SK-N-MC (cell line): Measurements from ENCODE around the gene TBC1D2B.

Experiments
- DNase-seq: peaks from one replicate; pipeline ENCODE4 v3.0.0-alpha.2; 2011; ENCODE audit warnings: low read depth, low spot score
- H3K27ac ChIP-seq: fragments of 200-600 bp; sonication (generic); 2 replicates; pipeline ENCODE4 v1.5.1; 2016; ENCODE audit warnings: mixed run types
- H3K36me3 ChIP-seq: fragments of 200-600 bp; sonication (generic); 2 replicates; pipeline ENCODE4 v1.6.1; 2017; ENCODE audit warnings: antibody characterized with exemption, low read length, mixed read lengths; ENCODE audit not compliant: insufficient read depth
- H3K4me3 ChIP-seq: fragments of 200-600 bp; sonication (generic); 2 replicates; pipeline ENCODE4 v1.5.1; 2016
- H3K9ac ChIP-seq: fragments of 200-600 bp; sonication (generic); 2 replicates; pipeline ENCODE4 v1.8.0; 2017; ENCODE audit warnings: mixed run types, mixed read lengths; ENCODE audit not compliant: insufficient read length
- H3K9me3 ChIP-seq: fragments of 200-600 bp; sonication (generic); 2 replicates; pipeline ENCODE4 v1.6.1; 2017; ENCODE audit warnings: low read depth, mild to moderate bottlenecking, antibody characterized with exemption, low read length, moderate library complexity, mixed read lengths
- EZH2 ChIP-seq: fragments of 200-600 bp; sonication (generic); IDR thresholded peaks from one replicate; pipeline ENCODE4 v1.6.1; 2017; ENCODE audit warnings: antibody characterized with exemption
- FOXP2 ChIP-seq: optimal IDR thresholded peaks from 2 replicates; pipeline ENCODE3; 2011; ENCODE audit warnings: mild to moderate bottlenecking, moderate library complexity; ENCODE audit not compliant: insufficient read depth; ENCODE audit errors: extremely low read length, control extremely low read depth
- POLR2AphosphoS5 ChIP-seq: IDR thresholded peaks from 2 replicates; pipeline ENCODE4 v1.6.1; 2012; ENCODE audit warnings: mild to moderate bottlenecking, low read depth, low read length, borderline replicate concordance

TBC1D2B gene

DNA sequence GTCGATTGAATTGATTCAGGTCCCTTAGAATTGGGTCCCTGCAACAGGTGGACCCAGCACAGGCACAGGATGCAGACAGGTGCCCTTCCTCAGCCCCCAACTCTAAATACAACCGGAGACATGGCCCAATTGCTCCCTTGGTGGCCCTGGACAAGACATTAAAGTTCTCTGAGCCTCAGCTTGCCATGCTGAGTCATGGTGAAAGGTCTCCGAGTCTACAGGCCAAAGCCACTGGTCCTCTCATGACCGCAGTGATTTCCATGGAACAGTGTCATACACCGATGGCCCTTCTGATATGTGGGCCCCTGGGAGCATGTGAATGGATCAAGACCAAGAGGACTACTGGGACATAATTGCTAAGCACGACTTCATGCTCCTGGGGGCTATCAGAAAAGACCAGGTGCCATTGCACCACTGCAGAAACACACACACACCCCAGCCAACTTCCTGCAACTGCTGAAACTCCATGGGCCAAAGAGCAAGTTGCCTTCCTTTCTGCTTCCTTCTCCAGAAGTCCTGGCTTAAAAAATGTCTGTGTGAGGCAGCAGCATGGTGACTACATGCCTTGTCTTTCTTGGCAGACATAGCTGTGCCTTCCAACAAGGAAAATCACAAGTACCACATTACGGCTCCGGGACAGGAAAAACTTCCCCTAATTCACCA is 38.8 kb downstream of the TBC1D2B start:
- H3K9ac ChIP-seq: no peak overlapping the region
- no peak for TF ChIP-seq EZH2
- no peak for TF ChIP-seq POLR2AphosphoS5
- H3K9me3 ChIP-seq: no peaks in the 10 kb centered on the region
- H3K36me3 ChIP-seq: peaks cover 75% of the 10 kb centered on the region
- no peak for DNase-seq
- H3K27ac ChIP-seq: no peak overlapping the region
- no peak overlapping the region for H3K4me3 ChIP-seq

- no peaks in the 10 kb centered on the region for H3K9me3 ChIP-seq
- no peak overlapping the region for H3K4me3 ChIP-seq
- H3K36me3 ChIP-seq: peaks cover 75% of the 10 kb centered on the region
- no peak overlapping the region for H3K27ac ChIP-seq
- no peak for DNase-seq
- no peak overlapping the region for H3K9ac ChIP-seq
- TF ChIP-seq POLR2AphosphoS5: no peak
- no peak for TF ChIP-seq EZH2
- no peak for TF ChIP-seq FOXP2
These were observed 39.7 kb downstream of the TBC1D2B start for GRCh38 chr15:78037779-78038305.

DNA sequence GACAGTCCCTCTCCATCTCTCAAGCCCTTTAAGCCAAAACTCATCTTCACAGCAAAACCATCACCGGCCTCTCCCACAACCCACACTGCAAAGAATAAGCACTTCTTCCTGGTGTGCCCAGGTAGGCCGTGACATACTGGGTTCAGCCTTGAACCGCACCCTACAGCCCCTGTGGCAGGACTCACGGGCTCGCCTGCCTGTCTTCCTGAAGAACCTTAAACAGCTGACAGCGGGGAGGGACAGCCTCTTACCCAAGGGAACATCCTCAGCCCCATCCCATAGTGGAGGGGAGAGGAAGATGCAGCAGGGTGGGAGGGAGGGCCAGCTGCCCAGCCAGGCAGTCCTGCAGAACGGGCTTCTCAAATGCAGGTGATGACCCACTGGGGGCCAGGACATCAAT is 40.2 kb downstream of the TBC1D2B start:
- Histone ChIP-seq H3K9ac (no peak overlapping the region), H3K27ac (no peak overlapping the region)
- TF ChIP-seq EZH2 (no peak), POLR2AphosphoS5 (no peak), FOXP2 (no peak)

DNA sequence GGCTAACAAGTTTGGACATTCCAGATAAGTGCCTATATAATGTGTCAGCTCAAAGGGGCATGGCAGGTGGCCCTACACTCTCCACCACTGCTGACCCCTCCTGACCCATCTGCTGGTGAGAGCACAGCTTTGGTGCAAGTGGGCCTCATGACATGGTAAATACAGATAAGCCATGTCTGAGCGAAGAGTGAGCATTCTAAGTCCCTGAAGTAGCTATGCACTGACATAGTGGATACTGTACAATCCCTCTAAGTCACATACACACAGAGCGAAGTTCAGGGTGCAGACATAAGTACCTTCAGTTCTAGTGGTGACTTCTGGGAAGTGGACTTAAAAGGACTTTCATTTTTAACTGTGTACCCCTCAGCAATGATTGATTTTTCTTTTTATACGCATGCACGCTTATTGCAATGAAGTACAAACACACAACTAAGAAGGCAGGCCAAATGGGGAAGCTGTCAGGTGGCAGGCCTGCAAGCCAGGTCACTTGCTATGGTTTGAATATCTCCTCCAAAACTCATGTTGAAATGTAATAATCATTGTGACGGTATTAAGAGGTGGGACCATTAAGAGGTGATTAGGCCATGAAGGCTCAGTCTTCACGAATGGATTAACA is 41.5 kb downstream of the TBC1D2B start:
- no peak for DNase-seq
- TF ChIP-seq POLR2AphosphoS5: no peak
- no peak for TF ChIP-seq FOXP2
- no peak for TF ChIP-seq EZH2

More for the DNA sequence above, 40.2 kb downstream of the TBC1D2B start:
- H3K4me3 ChIP-seq: no peak overlapping the region
- peaks cover 69% of the 10 kb centered on the region for H3K36me3 ChIP-seq
- DNase-seq: no peak
- H3K9me3 ChIP-seq: no peaks in the 10 kb centered on the region

DNA sequence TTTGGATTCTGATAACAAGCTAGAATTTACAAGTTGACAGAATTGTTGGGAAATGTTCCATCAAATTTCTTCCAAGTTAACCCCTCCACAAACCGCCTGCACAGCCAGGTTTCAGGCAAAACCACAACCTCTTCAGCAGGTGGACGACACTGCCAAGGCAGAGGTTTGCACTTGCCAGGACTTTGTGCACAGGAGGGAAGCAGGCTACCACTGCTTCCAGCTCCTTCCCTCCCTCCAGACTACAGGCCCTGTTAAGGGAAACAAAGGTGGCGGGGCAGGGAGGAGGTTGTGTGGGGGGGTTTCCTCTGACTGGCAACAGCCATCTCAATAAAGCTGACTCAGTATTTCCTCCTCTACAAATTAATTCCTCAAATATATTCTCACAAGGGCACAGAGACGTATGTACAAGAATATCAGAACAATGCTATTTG is 42.2 kb downstream of the TBC1D2B start:
- TF ChIP-seq FOXP2 (no peak), EZH2 (no peak), POLR2AphosphoS5 (no peak)
- DNase-seq: no peak
- peaks cover 67% of the 10 kb centered on the region for H3K36me3 ChIP-seq
- no peak overlapping the region for H3K4me3 ChIP-seq
- H3K9me3 ChIP-seq: no peaks in the 10 kb centered on the region
- H3K27ac ChIP-seq: no peak overlapping the region
- H3K9ac ChIP-seq: no peak overlapping the region

More for the DNA sequence above, 41.5 kb downstream of the TBC1D2B start:
- Histone ChIP-seq H3K36me3 (peaks cover 62% of the 10 kb centered on the region), H3K9me3 (no peaks in the 10 kb centered on the region), H3K9ac (no peak overlapping the region), H3K4me3 (no peak overlapping the region), H3K27ac (peak overlapping the region; percentile 67)

GRCh38 chr15:78034495-78035191 is 42.9 kb downstream of the TBC1D2B start:
- no peak for TF ChIP-seq FOXP2
- no peak for TF ChIP-seq POLR2AphosphoS5
- Histone ChIP-seq H3K4me3 (no peak overlapping the region), H3K9ac (no peak overlapping the region), H3K9me3 (no peaks in the 10 kb centered on the region), H3K27ac (no peak overlapping the region), H3K36me3 (peaks cover 67% of the 10 kb centered on the region)
- no peak for DNase-seq

DNA sequence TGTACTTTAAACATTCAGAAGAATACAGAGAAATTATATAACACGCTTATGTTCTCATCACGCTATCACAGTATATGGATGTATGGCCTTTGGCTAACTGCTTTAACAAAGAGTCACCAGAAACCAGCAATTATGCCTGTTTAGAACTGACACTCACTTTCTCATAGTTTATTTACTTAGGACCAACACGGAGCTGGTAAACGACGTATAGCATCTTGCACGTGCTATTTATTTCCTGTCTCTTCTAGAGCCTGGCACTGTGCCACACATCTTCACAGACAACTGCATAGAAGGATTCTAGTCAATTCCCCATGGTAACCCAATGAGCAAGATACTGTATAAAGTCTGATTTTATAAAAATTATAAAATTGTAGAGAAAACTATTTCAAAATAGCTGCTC is 43.6 kb downstream of the TBC1D2B start:
- Histone ChIP-seq H3K9me3 (no peaks in the 10 kb centered on the region), H3K36me3 (peaks cover 65% of the 10 kb centered on the region), H3K9ac (no peak overlapping the region), H3K4me3 (no peak overlapping the region), H3K27ac (no peak overlapping the region)
- DNase-seq: peak; percentile 37
- TF ChIP-seq FOXP2 (no peak), POLR2AphosphoS5 (no peak), EZH2 (no peak)

- Histone ChIP-seq H3K36me3 (peaks cover 64% of the 10 kb centered on the region), H3K4me3 (no peak overlapping the region), H3K9me3 (no peaks in the 10 kb centered on the region), H3K27ac (no peak overlapping the region), H3K9ac (no peak overlapping the region)
- no peak for DNase-seq
- TF ChIP-seq FOXP2: no peak
- no peak for TF ChIP-seq EZH2
- TF ChIP-seq POLR2AphosphoS5: no peak
These were observed 44.8 kb downstream of the TBC1D2B start for GRCh38 chr15:78032671-78033070.

DNA sequence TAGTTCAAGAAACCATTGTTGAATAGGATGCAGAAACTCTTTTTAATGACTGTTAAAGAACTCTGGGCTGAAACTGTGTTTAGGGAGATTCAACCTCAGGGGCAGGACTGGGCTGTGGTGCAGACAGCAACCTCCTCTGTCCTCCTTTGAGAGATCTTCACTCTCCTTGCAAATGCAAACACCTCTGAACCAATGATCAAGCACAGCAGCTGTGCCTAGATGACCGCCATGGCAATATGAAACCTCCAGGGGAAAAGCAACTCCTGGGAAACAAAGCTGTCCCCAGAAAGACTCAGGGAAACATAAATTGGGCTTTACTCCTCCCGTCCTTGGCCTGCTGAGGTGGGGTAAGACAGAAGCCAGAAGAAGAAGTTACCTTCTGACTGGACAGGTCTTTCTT is 52.6 kb downstream of the TBC1D2B start:
- no peak overlapping the region for H3K27ac ChIP-seq
- no peak overlapping the region for H3K4me3 ChIP-seq
- H3K9me3 ChIP-seq: no peaks in the 10 kb centered on the region
- H3K36me3 ChIP-seq: peaks cover 89% of the 10 kb centered on the region
- no peak overlapping the region for H3K9ac ChIP-seq
- DNase-seq: no peak
- TF ChIP-seq EZH2 (no peak), FOXP2 (no peak), POLR2AphosphoS5 (no peak)
